Caki2 (cell line): ENCODE measurements around the gene CHCHD1. TPM values are rescaled to one million over a fixed set of nuclear protein-coding genes. Genes with fewer than 3 reads are reported as not detected.
"Not testable (repeated sequence)": the region's sequence is repeated elsewhere in the genome, so short reads cannot be mapped to it uniquely, and the experiment has no call there.

ENCODE experiments used
- DNase-seq: peaks from one replicate; pipeline ENCODE4 v3.0.0-alpha.2; 2015; ENCODE audit warnings: low read depth
- in situ Hi-C: cut with HindIII; loops from 2 replicates; pipeline ENCODE4 v1.10.0; 2016; ENCODE audit warnings: low sequenced_read_pairs, low pct_unique_long_range_greater_than_20kb, mixed read lengths
- total RNA-seq: library from RNA; depleted of rRNA; stranded (reverse); fragments of >200 nt; shearing (Covaris generic); gene quantifications from 2 replicates; pipeline ENCODE4 v1.2.3, GENCODE V29; 2014; ENCODE audit warnings: low replicate concordance

Gene CHCHD1
- total RNA-seq, 1 experiment from 2014 or later, result 109 TPM

DNA sequence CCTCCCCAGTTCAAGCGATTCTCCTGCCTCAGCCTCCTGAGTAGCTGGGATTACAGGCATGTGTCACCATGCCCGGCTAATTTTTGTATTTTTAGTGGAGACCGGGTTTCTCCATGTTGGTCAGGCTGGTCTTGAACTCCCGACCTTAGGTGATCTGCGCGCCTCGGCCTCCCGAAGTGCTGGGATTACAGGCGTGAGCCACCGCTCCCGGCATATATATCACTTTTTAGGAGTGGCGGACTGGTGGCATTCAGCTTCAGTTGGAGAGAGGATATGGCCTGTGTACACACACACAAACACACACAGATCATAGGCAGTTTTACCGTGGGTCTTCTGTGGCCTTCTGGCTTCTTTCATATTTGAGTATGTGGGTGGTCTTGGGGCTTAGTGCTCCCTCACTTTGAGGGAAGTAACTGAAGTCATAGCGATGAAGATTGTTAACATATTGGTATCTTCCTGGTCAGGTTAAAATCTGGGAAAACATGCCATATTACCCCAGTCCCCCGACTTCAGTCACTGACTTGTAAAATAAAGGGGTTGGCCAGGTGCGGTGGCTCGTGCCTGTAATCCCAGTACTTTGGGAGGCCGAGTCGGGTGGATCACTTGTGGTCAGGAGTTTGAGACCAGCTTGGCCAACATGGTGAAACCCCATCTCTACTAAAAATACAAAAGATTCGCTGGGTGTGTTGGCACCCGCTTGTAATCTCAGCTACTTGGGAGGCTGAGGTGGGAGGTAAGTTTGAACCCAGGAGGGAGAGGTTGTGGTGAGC lies 5.4 kb downstream of the CHCHD1 start:
- DNase-seq, in situ Hi-C loops: not testable (repeated sequence)

DNA sequence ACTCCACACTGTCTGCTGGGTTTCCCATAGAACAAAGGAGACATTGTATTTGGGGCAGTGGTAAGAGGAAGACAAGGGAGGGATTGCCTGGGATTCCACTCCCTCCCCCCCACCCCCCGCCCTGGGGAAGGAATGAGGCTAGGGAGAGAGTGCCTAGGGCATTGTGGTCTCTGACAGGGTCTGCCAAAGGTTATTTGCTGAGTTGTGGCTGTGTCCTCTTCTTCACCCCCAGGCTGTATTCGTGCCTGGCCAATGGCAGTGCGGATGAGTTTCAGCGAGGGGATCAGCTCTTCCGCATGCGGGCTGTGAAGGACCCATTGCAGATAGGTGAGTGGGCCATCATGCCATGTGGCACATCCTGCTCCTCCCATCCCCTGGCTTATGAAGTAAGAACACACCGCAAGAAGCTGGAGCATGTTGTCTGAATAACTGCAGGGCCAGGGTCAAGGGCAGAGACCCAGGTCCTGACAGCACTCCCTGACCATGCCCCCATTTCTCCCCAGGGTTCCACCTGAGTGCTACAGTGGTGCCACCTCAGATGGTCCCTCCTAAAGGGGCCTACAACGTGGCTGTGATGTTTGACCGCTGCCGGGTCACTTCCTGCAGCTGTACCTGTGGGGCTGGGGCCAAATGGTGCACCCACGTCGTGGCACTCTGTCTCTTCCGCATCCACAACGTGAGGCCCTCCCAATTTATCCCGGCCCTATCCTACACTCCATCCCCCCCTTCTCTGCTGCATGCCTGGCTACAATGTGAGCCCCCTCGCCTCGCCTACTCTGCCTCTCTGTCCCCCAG lies 7.2 kb downstream of the CHCHD1 start:
- no peak for DNase-seq
- in situ Hi-C loops, result no loop called here

DNA sequence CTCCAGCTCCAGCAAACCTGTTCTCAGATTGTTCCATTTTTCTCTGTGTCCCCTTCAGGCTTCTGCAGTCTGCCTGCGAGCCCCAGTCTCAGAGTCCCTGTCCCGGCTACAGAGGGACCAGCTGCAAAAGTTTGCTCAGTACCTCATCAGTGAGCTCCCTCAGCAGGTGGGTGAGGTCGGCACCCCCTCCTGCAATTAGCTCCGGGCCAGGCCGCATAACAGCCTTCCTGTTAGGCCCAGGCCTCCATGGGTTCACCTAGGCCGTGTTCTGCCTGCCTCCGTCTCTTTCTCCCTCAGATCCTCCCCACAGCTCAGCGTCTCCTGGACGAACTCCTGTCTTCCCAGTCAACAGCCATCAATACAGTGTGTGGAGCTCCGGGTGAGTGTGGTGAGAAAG lies 7.8 kb downstream of the CHCHD1 start:
- in situ Hi-C loops, result no loop called here
- DNase-seq, result no peak

DNA sequence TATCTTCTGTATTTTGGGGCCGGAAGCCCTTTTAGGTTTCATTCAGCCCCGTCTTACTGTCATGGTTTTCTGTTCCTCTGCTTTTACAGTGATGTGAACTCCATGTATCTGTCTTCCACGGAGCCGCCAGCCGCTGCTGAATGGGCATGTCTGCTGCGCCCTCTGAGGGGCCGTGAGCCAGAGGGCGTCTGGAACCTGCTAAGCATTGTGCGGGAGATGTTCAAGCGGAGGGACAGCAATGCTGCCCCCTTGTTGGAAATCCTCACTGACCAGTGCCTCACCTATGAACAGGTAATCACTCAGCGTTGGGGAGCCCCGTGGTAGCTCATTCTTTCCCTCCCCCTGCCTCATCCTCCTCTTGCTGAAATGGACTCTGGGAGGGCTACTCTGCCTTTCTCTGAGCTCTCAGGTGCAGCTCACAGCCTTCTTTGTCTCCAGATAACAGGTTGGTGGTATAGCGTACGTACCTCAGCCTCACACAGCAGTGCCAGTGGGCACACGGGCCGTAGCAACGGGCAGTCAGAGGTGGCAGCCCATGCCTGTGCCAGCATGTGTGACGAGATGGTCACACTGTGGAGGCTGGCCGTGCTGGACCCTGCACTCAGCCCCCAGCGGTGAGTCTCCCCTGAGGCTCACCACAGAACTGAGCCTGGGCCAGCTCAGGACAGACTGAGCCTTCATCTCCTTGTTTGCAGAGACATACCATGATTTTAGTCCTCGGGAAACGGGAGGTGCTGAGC lies 9.2 kb downstream of the CHCHD1 start:
- in situ Hi-C loops, result no loop called here
- DNase-seq, result no peak

DNA sequence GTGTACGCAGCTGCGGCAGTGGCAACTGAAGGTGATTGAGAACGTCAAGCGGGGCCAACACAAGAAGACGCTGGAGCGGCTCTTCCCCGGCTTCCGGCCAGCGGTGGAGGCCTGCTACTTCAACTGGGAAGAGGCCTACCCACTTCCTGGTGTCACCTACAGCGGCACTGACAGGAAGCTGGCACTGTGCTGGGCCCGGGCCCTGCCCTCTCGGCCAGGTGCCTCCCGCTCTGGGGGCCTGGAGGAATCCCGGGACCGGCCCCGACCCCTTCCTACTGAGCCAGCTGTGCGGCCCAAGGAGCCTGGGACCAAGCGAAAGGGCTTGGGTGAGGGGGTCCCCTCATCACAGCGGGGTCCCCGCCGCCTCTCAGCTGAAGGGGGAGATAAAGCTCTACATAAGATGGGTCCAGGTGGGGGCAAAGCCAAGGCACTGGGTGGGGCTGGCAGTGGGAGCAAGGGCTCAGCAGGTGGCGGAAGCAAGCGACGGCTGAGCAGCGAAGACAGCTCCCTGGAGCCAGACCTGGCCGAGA lies 10.1 kb downstream of the CHCHD1 start:
- no peak for DNase-seq
- in situ Hi-C loops, result no loop called here

DNA sequence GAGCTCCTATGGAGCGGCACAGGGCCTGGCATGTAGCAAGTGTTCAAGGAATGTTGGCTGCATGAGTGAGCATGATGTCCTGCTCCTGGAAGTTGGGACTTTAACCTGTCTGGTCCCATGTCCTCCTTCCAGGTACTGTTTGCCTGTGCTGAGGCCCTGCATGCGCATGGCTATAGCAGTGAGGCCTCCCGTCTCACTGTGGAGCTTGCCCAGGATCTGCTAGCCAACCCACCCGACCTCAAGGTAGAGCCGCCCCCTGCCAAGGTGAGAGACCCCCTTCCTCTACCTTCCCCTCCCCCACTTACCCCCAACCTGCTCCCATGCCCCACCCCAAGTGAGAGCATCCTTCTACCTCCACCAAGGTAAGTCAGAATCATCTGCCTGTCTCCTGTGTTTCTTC lies 11.6 kb downstream of the CHCHD1 start:
- no peak for DNase-seq
- in situ Hi-C loops, result no loop called here

DNA sequence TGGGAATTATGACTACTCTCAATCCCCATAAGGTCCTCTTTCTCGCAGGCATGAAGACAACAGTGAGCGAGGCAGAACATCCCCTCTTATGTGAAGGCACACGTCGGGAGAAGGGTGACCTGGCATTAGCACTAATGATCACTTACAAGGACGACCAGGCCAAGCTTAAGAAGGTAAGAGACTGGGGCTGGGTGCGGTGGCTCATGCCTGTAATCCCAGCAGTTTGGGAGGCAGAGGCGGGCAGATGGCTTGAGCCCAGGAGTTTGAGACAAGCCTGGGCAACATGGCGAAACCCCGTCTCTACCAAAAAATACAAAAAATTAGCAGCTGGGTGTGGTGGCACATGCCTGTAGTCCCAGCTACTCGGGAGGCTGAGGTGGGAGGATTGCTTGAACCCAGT lies 13.6 kb downstream of the CHCHD1 start:
- DNase-seq, in situ Hi-C loops: not testable (repeated sequence)

DNA sequence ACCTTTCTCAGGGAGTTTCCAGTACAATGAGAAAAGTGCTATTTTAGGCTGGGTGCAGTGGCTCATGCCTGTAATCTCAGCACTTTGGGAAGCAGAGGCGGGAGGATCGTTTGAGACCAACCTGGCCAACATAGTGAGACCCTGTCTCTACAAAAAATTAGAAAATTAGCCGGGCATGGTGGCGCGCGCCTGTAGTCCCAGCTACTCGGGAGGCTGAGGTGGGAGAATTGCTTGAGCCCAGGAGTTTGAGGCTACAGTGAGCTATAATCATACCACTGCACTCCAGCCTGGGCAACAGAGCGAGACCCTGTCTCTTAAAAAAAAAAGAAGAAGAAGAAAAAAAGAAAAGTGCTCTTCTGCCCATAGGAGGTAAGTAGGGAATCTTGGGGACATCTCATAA lies 14.2 kb downstream of the CHCHD1 start:
- in situ Hi-C loops, result not testable (repeated sequence)

DNA sequence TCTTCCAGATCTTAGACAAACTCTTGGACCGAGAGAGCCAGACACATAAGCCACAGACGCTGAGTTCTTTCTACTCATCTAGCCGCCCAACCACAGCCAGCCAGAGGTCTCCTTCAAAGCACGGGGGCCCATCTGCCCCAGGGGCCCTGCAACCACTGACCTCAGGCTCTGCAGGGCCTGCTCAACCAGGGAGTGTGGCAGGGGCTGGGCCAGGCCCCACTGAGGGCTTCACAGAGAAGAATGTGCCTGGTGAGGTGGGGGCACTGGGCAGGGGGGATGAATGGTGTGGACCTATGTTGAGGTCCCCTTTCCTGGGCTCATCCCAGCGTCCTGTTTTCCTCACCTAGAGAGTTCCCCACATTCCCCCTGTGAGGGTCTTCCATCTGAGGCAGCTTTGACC lies 14.9 kb downstream of the CHCHD1 start:
- in situ Hi-C loops, result no loop called here
- no peak for DNase-seq

More for the DNA sequence above, 14.2 kb downstream of the CHCHD1 start:
- DNase-seq, result not testable (repeated sequence)

DNA sequence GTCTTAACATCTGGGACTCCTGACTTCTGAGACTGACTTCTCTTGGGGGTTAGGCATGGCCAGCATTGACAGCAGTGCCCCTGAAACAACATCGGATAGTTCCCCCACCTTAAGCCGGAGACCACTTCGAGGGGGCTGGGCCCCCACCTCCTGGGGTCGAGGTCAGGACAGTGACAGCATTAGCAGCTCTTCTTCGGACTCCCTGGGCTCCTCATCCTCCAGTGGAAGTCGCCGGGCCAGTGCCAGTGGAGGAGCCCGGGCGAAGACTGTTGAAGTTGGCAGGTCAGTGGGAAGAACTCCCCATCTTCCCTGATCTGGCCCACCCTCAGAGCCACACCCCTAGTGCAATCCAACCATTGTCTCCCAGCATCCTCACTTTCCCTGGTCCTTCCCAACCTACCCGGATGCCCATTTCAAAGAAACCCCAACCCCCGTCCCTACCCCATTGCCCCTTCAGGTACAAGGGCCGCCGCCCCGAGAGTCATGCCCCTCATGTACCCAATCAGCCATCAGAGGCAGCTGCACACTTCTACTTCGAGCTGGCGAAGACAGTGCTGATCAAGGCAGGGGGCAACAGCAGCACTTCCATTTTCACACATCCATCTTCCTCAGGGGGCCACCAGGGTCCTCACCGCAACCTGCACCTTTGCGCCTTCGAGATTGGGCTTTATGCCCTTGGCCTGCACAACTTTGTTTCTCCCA lies 15.6 kb downstream of the CHCHD1 start:
- in situ Hi-C loops, result no loop called here
- DNase-seq, result no peak

DNA sequence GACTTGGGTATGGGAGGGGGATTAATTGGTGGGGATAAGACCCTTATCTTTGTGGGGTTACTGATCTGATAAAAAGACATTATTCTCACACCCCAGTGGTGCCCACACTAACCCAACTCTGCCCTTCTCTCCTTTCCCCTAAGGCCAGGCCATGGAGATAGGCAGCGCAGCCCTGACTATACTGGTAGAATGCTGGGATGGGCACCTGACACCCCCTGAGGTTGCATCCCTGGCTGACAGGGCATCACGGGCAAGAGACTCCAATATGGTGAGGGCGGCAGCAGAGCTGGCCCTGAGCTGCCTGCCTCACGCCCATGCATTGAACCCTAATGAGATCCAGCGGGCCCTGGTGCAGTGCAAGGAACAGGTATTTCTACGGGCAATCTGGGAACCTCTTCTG lies 16.2 kb downstream of the CHCHD1 start:
- DNase-seq, result no peak
- in situ Hi-C loops, result no loop called here

DNA sequence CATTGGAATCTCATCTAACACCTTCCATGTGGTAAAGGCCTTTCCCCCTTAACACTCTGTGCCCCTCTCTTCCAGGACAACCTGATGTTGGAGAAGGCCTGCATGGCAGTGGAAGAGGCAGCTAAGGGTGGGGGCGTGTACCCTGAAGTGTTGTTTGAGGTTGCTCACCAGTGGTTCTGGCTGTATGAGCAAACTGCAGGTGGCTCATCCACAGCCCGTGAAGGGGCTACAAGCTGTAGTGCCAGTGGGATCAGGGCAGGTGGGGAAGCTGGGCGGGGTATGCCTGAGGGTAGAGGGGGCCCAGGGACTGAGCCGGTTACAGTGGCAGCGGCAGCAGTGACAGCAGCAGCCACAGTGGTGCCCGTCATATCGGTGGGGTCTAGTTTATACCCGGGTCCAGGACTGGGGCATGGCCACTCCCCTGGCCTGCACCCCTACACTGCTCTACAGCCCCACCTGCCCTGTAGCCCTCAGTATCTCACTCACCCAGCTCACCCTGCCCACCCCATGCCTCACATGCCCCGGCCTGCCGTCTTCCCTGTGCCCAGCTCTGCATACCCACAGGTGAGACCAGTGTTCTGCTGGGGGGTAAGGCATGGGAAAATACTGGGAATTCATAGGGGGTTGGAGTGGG lies 17.2 kb downstream of the CHCHD1 start:
- in situ Hi-C loops, result no loop called here
- DNase-seq, result no peak

DNA sequence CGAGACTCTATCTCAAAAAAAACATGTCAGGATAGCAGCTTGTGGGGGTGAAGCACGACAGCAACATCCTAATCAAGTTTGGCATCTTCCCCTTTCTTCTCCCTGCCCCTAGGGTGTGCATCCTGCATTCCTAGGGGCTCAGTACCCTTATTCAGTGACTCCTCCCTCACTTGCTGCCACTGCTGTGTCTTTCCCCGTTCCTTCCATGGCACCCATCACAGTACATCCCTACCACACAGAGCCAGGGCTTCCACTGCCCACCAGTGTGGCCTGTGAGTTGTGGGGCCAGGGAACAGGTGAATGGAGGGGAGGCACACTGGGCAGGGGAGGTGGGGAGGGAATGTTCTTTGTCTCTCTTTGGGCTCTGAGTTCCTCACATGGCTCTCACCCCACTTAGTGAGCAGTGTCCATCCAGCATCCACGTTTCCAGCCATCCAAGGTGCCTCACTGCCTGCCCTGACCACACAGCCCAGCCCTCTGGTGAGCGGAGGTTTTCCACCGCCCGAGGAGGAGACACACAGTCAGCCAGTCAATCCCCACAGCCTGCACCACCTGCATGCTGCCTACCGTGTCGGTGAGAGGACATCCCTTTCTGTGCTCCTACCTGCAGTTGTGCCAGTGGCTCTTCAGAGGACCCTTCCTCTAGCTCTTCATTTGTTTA lies 18.2 kb downstream of the CHCHD1 start:
- in situ Hi-C loops, result no loop called here

DNA sequence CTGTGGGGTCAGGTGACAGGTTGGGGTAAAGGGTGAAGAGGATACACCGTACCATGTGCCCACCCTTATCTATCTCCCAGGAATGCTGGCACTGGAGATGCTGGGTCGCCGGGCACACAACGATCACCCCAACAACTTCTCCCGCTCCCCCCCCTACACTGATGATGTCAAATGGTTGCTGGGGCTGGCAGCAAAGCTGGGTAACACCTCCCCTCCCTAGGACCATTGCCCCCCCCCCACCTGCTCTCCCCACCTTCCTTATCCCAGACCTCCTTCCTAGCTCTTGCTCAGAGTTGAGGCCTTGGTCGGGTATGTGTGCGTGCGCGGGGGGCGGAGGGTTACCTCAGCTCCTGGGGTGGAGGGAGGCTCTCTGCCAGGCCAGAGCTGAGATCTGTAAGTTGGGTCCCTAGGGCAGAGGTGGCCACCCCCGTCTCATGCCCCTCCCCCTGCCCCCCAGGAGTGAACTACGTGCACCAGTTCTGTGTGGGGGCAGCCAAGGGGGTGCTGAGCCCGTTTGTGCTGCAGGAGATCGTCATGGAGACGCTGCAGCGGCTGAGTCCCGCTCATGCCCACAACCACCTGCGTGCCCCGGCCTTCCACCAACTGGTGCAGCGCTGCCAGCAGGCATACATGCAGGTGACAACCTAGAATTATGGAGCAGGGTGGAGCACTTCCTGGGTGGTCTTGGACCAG lies 18.9 kb downstream of the CHCHD1 start:
- in situ Hi-C loops, result no loop called here
- no peak for DNase-seq

More for the DNA sequence above, 18.2 kb downstream of the CHCHD1 start:
- DNase-seq, result no peak

DNA sequence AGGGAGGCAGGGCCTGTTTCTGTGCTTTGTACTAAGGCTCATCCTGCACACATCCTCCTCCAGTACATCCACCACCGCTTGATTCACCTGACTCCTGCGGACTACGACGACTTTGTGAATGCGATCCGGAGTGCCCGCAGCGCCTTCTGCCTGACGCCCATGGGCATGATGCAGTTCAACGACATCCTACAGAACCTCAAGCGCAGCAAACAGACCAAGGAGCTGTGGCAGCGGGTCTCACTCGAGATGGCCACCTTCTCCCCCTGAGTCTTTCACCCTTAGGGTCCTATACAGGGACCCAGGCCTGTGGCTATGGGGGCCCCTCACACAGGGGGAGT lies 19.4 kb downstream of the CHCHD1 start:
- DNase-seq, result no peak
- in situ Hi-C loops, result no loop called here

DNA sequence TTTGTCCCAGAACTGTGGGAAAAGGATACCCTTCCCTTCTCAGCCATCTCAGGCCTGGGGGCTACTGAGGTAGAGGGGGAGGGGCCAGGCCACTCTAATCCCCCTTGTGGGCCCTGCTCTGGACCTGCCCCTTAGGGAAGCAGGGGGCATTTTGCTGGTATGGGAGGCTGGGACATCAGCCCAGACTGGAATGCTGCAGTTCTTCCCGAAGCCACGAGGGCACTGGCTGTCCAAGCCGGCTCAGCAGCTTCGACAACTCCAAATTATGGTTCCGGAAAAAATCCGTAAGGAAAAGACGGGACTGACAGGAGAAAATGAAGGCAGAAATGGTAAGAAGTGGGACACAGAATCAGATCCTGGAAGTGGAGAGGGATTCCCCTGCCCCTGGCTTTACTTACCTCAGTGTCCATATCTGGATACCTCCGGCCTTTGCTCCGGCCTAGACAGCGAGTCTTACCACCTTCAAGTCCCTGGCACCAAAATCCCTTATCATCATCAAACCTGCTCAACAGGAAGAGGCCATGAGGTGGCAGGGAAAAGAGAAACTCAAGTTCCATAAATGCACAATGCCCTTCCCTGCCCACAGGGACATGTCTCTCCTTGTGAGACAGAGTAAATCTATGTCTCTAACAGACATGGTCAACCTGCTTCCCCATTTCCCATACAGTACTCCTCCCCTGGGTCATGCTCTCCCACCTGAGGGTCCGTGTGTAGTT lies 20.6 kb downstream of the CHCHD1 start:
- no peak for DNase-seq
- in situ Hi-C loops, result no loop called here
